HEK293 (cell line): Measurements from ENCODE around the gene BCAS3.

Experiments
- ZFP41 ChIP-seq: fragments of 450-650 bp; formaldehyde crosslinking; IDR thresholded peaks from 2 replicates; pipeline ENCODE4 v1.5.1; 2016; ENCODE audit warnings: missing biosample characterization, missing genetic modification characterization, borderline replicate concordance
- ZNF777 ChIP-seq: fragments of 450-650 bp; formaldehyde crosslinking; IDR thresholded peaks from 2 replicates; pipeline ENCODE4 v1.5.1; 2017; ENCODE audit warnings: missing biosample characterization, missing genetic modification characterization, borderline replicate concordance
- TF ChIP-seq, protein P1 (sequence below): fragments of 450-650 bp; formaldehyde crosslinking; IDR thresholded peaks from 2 replicates; pipeline ENCODE4 v1.5.1; 2016; ENCODE audit warnings: missing biosample characterization, missing genetic modification characterization
- TF ChIP-seq, protein P2 (sequence below): fragments of 450-650 bp; formaldehyde crosslinking; IDR thresholded peaks from 2 replicates; pipeline ENCODE4 v1.5.1; 2016; ENCODE audit warnings: missing biosample characterization, missing genetic modification characterization
- TF ChIP-seq, protein P3 (sequence below): fragments of 450-650 bp; formaldehyde crosslinking; IDR thresholded peaks from 2 replicates; pipeline ENCODE4 v1.5.1; 2016; ENCODE audit warnings: missing biosample characterization, missing genetic modification characterization

DNA sequence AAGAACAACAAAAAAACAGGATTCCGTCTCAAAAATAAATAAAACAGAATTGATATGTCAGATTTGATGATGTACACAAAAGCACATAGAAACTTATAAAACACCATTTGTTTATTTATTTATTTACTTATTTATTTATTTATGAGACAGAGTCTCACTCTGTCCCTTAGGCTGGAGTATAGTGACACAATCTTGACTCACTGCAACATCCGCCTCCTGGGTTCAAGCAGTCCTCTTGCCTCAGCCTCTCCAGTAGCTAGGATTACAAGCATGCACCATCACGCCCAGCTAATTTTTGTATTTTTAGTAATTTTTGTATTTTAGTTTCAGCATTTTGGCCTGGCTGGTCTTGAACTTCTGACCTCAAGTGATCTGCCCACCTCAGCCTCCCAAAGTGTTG lies 21.4 kb downstream of the BCAS3 start:
- TF ChIP-seq, protein P1, sequence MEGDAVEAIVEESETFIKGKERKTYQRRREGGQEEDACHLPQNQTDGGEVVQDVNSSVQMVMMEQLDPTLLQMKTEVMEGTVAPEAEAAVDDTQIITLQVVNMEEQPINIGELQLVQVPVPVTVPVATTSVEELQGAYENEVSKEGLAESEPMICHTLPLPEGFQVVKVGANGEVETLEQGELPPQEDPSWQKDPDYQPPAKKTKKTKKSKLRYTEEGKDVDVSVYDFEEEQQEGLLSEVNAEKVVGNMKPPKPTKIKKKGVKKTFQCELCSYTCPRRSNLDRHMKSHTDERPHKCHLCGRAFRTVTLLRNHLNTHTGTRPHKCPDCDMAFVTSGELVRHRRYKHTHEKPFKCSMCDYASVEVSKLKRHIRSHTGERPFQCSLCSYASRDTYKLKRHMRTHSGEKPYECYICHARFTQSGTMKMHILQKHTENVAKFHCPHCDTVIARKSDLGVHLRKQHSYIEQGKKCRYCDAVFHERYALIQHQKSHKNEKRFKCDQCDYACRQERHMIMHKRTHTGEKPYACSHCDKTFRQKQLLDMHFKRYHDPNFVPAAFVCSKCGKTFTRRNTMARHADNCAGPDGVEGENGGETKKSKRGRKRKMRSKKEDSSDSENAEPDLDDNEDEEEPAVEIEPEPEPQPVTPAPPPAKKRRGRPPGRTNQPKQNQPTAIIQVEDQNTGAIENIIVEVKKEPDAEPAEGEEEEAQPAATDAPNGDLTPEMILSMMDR (tag by site-specific recombination) = no peak
- TF ChIP-seq, protein P2, sequence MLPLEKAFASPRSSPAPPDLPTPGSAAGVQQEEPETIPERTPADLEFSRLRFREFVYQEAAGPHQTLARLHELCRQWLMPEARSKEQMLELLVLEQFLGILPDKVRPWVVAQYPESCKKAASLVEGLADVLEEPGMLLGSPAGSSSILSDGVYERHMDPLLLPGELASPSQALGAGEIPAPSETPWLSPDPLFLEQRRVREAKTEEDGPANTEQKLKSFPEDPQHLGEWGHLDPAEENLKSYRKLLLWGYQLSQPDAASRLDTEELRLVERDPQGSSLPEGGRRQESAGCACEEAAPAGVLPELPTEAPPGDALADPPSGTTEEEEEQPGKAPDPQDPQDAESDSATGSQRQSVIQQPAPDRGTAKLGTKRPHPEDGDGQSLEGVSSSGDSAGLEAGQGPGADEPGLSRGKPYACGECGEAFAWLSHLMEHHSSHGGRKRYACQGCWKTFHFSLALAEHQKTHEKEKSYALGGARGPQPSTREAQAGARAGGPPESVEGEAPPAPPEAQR (tag by site-specific recombination) = no peak
- TF ChIP-seq, protein P3, sequence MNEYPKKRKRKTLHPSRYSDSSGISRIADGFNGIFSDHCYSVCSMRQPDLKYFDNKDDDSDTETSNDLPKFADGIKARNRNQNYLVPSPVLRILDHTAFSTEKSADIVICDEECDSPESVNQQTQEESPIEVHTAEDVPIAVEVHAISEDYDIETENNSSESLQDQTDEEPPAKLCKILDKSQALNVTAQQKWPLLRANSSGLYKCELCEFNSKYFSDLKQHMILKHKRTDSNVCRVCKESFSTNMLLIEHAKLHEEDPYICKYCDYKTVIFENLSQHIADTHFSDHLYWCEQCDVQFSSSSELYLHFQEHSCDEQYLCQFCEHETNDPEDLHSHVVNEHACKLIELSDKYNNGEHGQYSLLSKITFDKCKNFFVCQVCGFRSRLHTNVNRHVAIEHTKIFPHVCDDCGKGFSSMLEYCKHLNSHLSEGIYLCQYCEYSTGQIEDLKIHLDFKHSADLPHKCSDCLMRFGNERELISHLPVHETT = no peak
- TF ChIP-seq ZNF777 (tag by site-specific recombination) (no peak), ZFP41 (no peak)
